ELF-1 (cell line): ENCODE results near the gene C5orf46.
A peak's percentile ranks its signal among the peaks of the same experiment; 100 is the strongest.

Experiments used
- DNase-seq: peaks from one replicate; pipeline ENCODE4 v3.0.0-alpha.2; 2016; ENCODE audit warnings: low read depth, low spot score

The C5orf46 gene

GRCh38 chr5:147859962-147860640 lies 46.2 kb downstream of the C5orf46 start:
- DNase-seq = peak; percentile 43

GRCh38 chr5:147858565-147858964 lies 47.8 kb downstream of the C5orf46 start:
- DNase-seq = no peak

DNA sequence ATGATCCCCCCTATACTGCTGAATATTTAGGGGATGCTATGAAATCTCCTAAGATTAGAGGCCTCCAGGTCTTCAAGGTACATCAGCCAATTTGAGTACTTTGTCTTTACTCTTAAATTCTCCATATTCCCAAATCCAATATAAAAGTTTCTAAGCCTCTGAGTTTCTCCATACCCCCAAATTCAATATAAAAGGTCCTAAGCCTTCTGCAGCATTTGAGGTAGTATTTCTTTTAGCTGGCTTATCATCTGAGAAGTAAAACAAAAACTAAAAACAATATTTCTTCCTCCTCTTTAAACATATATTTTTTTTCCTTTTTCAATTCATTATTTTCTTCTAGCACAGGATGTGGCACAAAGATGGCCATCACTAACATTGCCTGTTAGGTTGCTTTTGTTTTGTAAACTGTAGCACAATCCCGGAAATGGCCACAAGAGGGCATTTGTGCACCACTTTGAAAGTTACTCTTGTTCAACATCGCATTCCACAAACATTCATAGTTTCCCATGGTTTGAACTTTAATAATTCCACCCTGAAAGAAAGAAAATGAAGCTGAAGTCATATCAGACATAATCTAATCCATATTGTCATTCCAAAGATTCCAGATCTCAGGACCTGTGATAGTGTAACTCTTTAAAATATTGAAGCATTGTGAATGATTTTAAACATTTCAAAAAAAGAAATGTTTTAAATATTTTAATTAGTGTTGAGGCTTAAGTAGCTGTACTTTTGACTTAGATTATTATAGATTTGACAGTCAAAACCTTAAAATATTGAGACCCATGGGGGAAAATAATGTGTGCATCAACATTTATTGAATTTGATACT lies 48.8 kb downstream of the C5orf46 start:
- DNase-seq = peak; percentile 71

DNA sequence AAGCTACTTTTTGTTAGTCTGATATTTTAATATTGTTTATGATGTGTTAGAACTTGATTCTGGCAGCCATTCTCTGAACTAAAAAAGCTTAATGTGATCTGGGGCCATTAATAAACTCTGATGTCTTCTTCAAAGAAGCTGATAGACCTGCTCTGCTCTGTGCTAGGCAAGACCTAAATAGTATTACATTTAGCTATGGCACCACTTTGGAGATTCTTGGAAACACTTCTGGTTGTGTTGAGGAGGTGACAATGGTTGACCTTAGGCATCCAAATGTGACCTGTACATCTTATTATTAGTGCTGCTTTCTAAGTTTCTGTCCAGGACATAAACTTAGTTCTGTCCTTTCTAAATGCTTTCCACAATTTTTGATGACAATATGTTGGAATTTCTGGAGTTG lies 49.5 kb downstream of the C5orf46 start:
- DNase-seq = no peak

DNA sequence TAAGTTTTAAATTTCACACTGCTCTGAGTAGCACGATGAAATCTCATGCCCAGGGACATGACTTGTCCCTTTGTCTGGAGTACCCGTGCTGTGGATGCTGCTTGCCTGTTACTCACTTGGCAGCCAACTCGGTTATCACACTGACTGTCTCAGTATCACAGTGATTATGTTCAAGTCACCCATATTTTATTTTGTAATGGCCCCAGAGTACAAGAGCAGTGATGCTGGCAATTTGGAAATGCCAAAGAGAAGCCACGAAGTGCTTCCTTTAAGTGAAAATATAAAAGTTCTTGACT lies 50.6 kb downstream of the C5orf46 start:
- no peak for DNase-seq

GRCh38 chr5:147854894-147855773 lies 51.2 kb downstream of the C5orf46 start:
- DNase-seq = no peak

DNA sequence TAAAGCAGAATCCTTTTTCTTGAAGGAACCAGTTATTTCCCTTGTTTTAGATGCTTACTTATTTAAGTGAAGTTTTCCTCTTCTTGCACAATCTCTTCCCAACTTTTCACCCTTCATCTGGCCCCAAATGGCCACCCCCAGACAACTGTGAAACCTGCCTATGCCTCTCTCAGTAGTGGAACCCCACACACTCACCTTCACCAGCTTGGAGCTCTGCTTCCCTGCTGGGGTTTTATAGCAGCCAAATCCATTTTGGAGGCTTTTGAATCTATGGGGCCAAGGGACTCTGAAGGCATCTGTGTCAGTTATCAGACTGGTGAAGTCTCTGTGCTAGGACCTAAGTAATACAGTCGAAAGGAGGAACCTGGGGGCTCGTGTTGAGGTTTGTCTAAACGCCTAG lies 52.0 kb downstream of the C5orf46 start:
- DNase-seq = no peak

GRCh38 chr5:147853372-147853987 lies 52.9 kb downstream of the C5orf46 start:
- DNase-seq = no peak

GRCh38 chr5:147852365-147852764 lies 54.0 kb downstream of the C5orf46 start:
- DNase-seq = no peak

DNA sequence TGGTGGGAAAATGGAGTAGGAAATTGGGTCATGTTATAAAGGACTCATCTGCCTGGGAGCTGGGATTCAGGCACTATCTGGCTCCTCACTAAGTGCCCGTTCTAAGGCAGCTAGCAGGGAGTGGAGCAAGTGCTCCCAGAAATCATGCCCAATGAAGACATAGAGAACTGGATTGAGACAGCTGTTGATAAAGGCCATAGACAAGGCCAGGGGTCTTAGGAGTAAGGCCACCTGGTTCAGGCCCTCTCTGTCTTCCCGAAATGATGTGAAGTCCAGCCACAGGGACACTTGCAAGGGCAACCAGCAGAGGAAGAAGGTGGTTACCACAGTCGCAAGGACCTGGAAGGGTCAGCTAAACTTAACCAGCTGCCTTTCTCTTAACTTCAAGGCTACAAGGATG lies 54.8 kb downstream of the C5orf46 start:
- no peak for DNase-seq

DNA sequence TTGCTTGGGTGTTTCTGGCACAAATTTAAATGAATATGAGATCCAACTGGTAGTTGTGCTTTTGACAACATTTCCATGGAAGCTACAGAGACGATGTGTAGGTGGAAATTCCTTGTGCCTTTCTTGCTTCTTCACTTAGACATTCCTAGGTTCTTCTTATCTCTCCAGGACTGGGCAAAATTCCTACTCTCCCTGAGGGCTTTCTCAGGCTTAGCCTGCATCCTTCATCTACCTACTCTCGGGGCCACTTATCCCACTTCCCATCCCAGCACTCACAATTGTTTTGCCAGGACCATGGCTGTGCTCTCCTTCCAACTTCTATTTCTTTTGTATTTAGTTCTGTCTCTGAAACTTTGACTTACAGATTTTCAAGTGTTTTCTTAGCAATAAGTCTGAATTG lies 57.1 kb downstream of the C5orf46 start:
- peak; percentile 70 for DNase-seq

DNA sequence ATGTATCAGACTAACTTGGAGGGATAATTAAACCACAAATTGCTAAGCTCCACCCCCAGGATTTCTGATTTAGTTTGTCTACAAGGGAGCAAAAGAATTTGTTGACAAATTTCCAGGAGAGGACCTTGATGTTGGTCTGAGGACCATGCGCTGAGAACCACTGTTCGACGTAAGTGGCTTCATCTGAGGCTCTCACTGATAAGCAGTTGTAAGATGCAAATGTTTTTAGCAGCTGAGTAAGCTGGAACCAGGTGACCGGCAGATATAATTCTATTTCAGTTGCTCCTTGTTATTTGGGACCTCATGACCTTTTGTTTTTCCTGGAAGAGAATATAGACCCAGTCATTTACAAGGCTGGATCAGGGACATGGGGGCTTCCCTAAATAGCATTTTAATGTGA lies 60.7 kb downstream of the C5orf46 start:
- no peak for DNase-seq

GRCh38 chr5:147844846-147845245 lies 61.5 kb downstream of the C5orf46 start:
- no peak for DNase-seq

DNA sequence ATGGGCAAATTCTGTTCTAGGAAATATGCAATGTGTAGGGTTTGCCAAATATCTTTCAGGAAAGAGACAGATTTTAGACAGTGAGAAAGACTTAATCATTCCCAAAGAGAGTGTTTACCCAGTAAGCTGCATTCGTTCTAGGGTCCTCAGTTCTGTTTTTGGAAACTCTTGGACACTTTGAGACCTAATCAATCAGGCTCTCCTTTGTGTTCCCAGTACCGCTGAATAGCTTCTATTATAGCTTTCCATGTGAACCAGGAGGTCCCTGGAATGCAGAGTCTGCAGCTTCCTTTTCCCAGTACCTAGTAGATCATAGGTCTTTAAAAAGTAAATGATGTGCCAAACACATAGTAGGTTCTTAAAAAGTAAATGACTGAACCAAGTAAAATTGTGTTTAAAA lies 63.5 kb downstream of the C5orf46 start:
- no peak for DNase-seq
